HTR-8/SVneo (cell line): Measurements from ENCODE around the gene CD207.
"Not testable (repeated sequence)": the region's sequence is repeated elsewhere in the genome, so short reads cannot be mapped to it uniquely, and the experiment has no call there.

ENCODE experiments used
- DNase-seq: peaks from one replicate; pipeline ENCODE4 v3.0.0; 2011; ENCODE audit warnings: low spot score, mixed read lengths; ENCODE audit not compliant: insufficient read length
- FAIRE-seq: peaks from 2 replicates; lab custom pipeline; 2011; peaks lifted over from hg19 to GRCh38; lab: Jason Lieb, UNC

Gene CD207

DNA sequence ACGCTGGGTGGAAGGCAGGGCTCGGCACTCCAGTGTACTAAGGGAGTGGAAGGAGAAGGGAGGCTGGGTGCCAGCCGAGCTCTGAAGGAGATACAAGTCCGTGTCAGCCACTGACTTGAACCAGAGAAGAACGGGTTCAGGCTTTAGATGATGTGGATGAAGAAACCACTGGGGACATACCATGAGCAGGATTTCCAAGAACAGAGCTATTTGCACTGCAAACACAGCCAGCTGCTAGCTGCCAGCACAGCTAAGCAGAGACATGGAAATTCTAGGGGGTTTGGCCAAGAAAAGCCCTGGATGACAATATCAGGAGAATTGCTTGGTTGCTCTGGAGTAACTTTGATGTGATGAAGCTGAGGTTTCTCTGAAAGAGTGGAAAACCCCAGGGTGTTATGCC, 5.2 kb downstream of the CD207 start:
- FAIRE-seq (no peak), DNase-seq (no peak)

DNA sequence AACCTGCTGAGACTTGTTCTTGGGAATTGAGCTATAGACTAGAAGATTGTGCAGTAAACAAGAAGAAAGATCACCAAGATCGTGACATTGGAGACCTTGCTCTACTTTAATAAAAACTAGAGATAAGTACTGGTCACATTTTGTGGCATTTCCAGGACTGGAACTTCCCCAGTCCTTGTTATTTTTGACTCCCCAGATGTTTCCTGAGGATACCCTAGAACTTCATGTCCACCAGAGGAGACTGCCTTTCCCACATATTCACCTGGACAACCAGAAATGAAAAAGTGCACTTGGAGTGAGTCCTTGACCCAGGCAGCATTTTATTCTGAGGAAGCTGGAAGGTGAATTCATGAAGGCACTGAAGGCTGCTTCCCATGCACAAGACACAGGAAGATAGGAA, 5.7 kb downstream of the CD207 start:
- FAIRE-seq, result no peak
- DNase-seq, result no peak

DNA sequence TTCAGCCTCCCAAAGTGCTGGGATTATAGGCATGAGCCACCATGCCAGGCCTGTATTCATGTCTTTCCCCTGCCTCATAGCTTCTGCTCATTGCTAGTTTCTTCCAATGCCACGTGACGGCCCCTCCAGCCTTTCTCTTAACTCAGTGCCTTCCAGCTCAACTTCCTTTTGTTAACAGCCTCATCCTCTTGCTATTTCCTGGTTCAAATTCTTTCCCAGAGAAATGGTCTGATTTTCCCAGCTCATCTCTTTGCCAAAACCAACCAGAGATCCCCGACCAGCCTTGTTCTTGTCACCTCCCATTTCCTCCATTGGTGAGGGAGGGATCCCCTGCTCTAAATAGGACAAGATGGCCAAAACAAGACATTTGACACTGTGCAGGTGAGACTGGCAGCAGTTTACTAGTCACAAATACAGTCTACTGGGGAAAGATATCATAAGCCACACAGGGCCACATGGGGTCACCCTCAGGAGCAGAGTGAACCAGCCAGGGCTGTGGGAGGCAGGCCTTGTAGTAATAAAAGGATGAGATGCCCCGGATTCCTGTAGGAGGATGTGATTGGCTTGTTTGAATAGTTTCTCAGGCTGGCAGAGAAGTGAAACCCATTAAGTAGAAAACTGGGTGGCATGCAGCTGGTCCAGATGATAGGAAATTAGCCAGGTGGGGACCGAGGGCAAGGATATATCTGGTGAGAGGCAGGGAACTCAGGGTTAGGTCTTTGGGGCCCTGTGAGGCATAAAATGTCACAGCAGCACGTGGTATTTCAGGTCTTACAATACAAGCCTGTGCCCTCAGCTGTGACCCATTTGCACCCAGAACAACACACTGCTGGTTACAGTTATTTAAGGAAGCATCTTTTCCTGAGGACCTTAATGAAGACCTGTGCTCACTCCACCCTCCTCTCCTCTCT, 6.4 kb downstream of the CD207 start:
- FAIRE-seq (peak; percentile 44), DNase-seq (peak; percentile 33)

DNA sequence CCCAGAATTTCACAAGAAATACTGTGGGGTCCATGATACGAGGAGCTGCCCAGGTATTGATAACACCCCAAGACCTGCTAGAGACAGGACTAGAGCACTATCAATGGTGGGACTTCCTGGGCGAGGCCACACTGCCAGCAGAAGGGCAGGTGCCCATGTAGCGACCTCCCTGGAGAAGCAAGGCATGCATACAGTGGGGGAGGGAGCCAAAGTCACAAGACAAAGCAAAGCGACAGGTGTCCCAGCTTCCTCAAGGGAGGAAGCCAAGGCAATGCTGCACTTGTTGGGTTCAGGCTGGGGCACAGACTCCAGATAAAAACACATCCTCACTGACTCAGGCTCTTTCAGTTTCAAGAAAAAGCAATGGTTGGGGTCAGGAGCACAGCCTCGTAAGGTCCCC, 7.5 kb downstream of the CD207 start:
- no peak for FAIRE-seq
- DNase-seq, result no peak

DNA sequence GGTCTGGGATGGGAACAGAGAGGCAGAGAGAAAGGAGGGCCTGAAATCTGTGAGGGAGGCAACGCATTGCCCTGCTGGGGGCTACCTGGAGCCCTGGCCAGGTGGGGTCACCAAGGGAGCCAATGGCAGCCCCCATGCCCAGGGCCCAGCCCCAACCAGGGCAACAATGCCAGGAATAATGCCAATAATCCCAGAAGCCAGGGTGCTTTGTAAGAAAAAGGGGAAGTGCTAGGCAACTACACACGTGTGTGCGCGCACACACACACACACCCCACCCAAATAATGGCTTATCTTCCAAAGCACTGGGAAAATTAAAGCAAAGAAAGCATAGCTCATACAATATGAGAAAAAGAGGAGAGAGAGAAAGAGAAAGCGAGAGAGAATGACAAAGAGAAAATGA, 8.2 kb downstream of the CD207 start:
- DNase-seq, result no peak
- FAIRE-seq, result no peak

DNA sequence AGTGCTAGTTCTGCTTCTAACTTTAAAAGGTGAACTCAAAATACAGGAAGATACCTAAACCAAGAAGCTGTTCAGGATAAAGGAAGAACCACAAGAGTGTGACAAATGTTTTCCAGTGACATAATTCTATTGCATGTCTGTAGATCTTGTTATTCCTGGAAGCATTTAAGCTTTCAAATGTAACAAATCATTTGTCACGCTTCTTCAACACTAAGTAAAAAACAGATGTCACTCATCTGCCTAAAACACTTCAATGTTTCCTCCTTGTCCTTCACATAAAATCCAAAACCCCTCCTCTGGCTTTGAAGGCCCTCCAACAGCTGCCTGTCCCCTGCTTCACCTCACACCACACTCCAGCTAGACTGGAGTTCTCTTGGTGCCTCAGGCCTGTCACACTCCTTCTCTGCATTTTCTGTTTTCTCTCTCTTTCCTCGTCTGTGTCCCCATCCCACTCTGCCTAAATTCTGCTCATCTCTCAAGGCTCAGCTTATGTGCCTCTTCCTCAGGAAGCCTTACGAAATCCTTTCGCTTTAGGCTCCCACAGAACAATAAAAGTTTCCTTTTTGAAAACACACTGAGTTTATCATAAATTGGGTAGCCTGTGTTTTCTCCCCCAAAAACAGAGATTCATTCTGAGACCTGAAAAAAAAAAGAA, 8.8 kb downstream of the CD207 start:
- no peak for FAIRE-seq
- no peak for DNase-seq

DNA sequence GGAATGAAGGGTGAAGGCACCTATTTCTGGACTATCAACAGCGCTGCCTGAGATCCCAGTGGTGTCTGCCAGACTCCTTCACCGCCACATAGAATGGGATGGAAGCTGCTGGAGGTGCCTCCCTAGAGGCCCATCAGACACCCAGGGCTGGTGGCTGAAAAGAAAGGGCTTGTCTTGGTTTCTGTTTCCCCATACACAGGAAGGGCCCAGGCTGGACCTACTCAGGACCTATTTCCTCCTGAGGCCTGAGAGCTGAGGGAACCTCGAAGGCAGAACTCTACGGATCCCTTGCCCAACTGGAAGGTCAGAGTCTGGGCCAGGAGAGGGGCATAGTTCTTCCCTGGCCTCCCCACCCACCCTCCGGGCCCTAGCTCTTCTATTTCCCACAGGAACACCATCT, 12.4 kb downstream of the CD207 start:
- FAIRE-seq (no peak), DNase-seq (no peak)

DNA sequence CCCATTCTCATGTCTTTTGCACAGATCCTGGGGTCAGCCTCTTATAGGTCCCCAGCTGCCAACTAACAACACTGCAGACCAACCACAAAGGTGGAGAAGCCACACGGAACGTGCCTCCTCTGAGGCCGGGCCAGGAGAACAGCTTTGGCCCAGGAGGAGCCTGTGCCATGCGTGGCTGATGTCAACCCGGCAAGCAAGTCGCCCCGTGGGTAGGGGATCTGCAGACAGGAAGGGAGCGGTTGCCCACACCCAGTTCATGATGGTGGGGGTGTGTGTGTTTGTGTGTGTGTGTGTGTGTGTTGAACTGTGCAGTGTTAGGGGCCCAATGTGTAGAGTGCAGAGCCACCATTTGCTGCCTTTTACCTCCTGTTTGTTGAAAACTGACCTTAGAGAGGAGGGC, 12.8 kb downstream of the CD207 start:
- FAIRE-seq, result no peak

DNA sequence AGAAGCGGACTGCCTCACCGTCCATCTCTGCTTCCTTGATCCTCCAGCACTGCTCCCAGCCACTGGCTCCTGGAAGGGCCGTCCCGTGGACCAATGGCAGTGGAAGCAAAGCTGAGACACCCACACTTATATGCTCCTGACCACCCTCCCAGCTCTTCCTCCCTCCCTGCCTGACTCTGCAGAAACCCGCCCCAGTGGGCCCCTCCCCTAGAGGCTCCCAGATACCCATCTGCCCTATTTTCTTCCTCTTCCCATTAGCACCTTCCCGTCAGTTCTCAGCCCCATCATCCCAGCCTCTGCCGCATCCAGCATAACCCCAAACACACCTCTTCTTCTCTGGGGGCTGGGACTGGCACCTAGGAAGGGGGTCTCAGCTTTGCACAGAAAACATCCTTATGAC, 15.1 kb downstream of the CD207 start, which contains the start of gene CLEC4F:
Gene CLEC4F (minus strand): TSS at position 101 of the 400 bp plus-strand sequence. CDS start 76 bp downstream, at position 25.
- no peak for FAIRE-seq
- DNase-seq, result no peak

More for the DNA sequence above, 12.8 kb downstream of the CD207 start:
- DNase-seq, result no peak

DNA sequence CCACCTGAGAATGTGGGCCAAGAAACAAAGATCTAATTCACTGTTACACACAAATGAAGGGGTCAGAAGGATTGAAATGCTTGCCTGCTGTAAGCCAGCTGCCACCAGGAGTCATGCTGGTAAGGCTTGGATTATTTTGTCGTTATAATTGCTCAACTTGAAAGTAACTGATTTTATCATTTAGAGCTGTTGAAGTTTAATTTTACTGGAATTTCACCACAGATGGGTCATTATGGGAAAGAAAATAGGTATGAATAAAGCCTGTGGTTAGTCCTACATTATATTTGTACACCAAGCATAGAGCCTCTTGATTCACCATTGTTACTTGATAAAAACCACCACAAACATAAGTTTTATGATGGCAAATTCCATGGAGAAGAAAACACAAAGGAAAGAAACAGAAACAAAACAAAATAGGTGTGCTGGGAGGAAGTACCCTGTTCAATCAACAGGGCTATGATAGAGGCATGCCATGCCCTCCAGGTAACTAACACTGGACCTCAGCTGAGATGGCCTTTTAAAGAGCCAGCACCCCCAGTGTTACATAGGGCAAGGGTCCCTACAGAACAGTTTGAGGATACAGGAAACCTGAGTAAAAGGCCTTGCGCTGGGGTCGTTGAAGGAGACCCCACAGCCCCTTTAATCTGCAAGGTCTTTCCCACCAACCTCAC, 18.2 kb downstream of the CD207 start:
- FAIRE-seq (no peak), DNase-seq (no peak)

DNA sequence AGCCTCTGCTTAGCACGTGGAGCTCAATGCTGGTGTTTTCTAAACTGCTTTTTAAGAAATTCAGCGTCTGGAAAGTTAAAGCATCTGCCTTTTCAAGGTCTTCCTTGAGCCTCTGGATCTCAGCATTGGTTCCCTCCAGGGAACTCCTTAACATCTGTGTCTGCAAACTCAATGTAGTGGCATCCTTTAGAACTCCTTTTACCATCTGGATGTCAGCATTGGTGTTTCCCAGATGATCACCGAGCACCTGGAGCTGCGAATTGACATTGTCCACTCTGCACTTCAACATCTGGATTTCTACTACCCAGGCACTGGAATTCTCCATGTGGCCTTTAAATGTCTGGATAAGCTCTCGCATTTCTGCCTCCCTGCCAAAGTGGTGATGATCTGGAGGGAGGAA, 18.9 kb downstream of the CD207 start:
- FAIRE-seq (no peak), DNase-seq (no peak)

DNA sequence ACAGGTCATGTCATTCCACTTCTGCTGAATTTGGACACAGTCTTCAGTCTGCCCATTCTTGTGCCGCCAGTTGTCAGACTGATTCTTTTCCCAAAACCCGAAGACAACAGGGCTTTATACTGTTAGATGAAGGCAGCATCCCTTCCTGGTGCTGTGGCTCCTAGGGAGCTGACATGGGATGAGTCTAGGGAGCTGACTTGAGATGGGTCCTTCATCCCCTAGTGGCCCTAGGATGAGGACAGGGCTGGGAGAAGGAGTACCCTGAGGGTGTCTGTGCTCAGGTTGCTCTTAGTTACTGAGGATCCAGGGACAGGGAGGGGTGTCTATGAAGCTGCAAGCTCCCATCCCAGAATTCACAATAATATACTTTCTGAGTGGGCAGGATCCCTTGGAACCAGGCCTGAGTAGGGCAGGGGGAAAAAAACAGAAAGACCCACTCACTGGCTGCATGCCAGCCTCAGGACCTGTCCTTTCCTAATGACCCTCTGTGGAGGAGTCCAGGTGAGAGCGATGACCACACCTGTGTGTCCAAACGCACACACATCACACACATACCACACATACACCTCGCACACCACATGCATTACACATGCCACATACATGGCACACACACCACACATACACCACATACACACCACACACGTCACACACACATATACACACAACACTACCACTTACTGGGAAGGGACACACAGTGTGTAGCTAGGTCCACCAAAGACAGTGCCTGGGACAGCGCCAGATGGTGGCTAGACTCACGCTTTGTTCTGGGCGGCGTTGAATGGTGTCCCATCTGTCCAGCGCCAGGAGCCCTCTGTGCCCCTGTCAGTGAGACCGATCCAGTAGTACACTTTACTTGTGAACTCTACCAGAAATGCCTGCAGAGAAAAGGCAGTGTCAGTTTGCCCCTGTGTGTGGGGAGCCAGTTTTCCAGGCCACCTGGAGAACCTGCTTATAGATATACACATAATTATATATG, 26.3 kb downstream of the CD207 start:
- DNase-seq (no peak), FAIRE-seq (peak; percentile 86)

DNA sequence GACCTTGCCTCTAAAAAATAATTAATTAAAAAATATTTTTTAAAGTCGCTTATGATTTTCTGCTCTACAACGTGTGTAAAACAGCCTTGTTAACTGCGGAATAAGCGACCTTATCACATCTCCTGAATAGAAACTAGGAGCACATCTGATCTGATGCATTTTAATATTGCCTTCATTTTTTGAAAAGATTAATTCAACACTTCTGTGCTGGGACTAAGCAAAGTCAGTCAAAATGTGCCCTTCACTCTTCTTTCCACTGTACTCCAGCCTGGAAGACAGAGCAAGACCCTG, 27.8 kb downstream of the CD207 start:
- DNase-seq, result no peak
- no peak for FAIRE-seq

DNA sequence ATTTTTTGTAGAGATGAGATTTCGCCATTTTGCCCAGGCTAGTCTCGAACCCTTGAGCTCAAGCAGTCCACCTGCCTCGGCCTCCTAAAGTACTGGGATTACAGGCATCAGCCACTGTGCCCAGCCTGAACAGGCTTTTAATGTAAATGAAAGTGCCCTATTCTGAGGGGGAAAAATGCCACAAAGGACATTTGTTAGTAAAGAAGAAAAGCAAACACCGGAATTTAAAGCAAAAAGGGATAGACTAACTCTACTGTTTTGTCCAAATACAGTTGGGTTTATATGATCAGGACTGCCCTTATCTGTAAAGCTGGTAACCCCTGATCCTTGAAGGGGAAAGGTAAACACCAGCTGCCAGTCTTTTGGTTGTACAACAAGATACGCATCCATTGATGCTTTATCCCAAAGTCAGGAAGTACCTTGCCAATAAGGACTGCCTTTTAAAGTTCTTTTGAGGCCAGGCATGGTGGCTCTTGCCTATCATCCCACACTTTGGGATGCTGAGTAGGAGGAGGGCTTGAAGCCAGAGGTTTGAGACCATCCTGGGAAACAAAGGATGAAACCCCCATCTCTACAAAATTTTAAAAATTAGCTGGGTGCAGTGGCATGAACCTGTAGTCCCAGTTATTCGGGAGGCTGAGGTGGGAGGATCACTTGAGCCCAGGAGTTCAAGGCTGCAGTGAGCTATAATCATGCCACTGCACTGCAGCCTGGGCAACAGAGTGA, 28.4 kb downstream of the CD207 start:
- FAIRE-seq (no peak), DNase-seq (no peak)

DNA sequence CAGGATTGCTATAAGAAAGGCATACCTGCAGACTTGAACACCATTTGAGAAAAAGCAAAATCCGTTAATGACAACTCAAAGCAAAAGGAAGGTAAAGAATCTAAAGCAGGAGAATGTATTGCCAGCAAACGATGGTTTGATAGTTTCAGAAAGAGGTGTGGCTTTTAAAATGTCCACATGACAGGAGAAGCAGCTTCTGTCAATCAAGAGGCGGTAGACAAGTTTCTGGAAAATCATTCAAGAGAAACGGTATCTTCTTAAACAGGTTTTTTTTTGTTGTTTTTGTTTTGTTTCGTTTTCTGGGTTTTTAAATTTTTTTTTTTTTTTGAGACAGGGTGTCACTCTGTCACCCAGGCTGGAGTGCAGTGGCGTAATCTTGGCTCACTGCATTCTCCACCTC, 29.0 kb downstream of the CD207 start:
- FAIRE-seq (no peak), DNase-seq (no peak)

DNA sequence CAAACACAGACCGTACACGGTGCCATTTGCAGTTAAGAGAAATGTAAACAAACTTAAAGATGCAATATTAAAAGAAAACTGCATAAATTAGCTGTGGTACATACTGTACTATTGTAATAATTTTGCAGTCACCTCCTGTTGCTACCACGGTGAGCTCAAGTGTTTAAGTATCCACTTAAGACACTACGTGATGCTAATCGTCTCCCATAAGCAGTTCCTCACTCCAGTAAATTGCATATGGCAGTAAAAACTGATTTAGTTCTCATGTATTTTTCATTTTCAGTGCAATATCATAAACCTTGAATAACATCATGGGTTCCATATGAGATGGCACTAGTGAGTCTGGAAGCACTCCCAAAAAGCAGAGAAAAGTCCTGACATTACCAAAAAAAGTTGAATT, 29.6 kb downstream of the CD207 start:
- FAIRE-seq (no peak), DNase-seq (no peak)

DNA sequence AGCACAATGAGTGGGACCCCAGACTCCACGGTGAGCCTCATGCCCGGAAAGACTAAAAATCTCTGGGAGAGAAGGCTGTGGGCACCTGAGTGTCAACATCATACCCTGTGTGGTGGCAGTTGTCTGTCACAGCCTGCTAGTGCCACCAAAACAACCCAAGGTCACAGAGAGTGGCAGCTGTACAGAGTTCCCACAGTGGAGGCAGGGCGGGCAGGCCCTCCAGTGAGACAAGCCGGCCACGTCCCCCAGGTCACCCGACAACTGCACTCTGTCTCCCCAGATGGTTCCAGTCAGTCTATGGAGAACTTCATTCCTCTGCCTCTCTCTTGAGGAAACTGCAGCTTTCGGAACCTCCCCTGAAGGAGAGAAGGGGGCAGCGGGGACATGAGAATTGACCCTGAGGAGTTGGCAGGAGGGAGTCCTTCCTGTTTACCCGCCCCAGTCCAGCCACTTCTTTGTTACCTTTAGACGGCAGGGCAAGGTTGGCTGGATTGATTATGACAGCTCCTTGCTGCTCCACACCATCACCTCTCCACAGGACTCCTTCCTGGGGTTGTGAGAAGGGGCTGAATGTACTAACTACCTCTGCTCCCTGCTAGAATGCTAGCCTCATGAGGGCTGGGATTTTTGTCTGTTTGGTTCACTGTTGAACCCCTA, 33.9 kb downstream of the CD207 start:
- FAIRE-seq (no peak), DNase-seq (no peak)

DNA sequence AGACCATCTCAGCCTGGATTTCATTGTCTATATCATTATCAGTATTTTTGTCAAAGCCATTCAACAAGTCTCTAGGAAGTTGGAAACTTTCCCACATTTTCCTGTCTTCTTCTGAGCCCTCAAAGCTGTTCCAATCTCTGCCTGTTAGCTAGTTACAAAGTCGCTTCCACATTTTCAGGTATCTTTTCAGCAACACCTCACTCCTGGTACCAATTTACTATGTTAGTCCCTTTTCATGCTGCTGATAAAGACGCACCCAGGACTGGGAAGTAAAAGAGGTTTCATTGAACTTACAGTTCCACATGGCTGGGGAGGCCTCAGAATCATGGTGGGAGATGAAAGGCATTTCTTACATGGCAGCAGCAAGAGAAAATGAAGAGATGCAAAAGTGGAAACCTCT, 35.9 kb downstream of the CD207 start:
- FAIRE-seq (no peak), DNase-seq (no peak)

DNA sequence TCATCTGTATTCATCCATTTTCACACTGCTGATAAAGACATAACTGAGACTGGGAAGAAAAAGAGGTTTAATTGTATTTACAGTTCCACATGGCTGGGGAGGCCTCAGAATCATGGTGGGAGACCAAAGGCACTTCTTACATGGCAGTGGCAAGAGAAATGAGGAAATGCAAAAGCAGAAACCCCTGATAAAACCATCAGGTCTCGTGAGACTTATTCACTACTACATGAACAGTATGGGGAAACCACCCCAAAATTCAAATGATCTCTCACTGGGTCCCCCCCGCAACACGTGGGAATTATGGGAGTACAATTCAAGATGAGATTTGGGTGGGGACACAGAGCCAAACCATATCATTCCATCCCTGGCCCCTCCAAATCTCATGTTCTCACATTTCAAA, 37.6 kb downstream of the CD207 start:
- FAIRE-seq, result not testable (repeated sequence)

More for the DNA sequence above, 37.6 kb downstream of the CD207 start:
- DNase-seq, result not testable (repeated sequence)
